Activated CD4-positive, alpha-beta T cell treated with anti-CD3 and anti-CD28 coated beads, Interleukin-2, amount 50 U/mL, for 24 hours (primary cell): ENCODE measurements around the gene RPS6KA6.

Experiments used
- DNase-seq, 2 donors: peaks; one replicate each; pipeline ENCODE4 v3.0.0-alpha.2; 2020; ENCODE audit warnings: low read depth in 1 of 2, low spot score in 1 of 2

RPS6KA6 gene

DNA sequence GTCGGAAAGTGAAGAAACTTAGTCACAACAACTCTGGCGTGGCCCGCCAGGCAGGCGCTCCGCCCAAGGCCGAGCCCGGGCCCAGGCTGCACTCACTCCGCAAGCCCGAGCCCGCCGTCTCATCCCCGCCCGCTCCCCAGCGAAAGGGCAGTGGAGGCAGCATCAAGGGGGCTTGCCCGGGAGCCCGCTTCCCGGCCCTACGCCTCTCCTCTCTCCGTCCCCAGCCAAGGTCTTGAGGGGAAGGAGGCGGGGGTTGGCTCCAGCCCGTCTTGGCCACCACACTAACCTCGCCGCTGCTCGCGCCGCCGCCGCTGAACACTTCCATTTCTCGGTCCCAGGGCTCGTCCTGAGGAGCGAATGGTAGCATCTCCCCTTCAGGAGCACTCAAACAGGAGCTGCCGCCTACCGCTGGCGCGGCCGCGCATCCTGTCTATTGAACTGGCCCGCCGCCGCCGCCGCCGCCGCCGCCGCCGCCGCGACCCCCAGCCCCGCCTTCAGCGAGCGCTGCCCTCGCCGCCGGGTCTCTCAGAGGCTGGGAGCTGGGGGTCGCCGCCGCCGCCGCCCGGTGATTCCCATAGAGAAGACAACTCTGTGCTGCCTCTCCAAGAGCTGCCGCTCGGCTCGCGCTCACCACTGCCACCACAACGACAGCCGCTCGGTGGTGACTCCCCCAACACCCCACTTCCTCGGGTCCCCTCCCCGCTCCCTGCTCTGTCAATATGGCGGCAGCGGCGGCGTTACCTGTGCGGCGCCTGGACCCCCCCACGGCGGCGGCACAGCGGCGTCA lies at the start of gene RPS6KA6:
Gene RPS6KA6 (minus strand): TSS at position 667 of the 787 bp plus-strand sequence. CDS start 300 bp downstream, at position 367.
- DNase-seq: no peak

- DNase-seq: no peak
Measured at GRCh38 chrX:84224741-84225140, 36.7 kb upstream of the RPS6KA6 start.

GRCh38 chrX:84223261-84223660 lies 35.3 kb upstream of the RPS6KA6 start:
- no peak for DNase-seq

DNA sequence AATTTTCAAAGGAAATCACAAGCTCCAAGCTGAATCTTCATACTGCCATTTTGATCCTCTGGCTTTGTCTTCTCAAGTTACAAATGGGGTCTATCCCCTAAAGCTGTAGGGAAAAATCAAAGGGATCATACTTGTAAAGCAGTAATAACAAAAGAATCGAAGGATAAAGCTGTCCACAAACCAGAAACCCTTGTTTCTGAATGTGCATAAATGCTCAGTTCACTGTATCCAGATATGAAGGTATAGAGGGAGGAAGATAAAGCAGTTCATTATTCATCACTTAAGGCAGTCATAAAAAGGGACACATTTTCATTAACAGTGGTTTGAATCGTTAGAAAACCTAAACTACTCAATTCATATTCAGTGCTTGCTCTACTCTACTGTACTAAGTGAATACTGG lies 33.2 kb upstream of the RPS6KA6 start:
- no peak for DNase-seq

- DNase-seq: no peak
Measured at GRCh38 chrX:84219551-84219950, 31.6 kb upstream of the RPS6KA6 start.

GRCh38 chrX:84218726-84219125 lies 30.7 kb upstream of the RPS6KA6 start:
- no peak for DNase-seq

DNA sequence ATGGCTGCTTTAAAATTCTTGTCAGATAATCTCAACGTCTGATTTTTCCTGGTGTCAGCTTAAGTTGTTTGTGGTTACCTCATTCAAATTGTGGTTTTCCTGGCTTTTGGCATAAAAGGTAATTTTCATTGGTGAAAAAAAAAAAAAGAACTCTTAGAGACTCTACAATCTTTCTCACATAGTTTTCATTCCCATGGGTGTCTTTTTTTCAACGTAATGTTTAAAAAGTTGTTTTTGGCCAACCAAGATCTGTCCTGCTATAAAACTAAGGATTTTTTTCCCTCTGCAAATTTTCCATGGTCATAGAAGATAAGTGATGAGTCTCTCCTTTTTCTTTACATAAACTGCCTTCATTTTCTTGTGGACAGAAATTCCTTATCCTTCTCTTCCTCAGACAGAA lies 28.9 kb upstream of the RPS6KA6 start:
- DNase-seq: no peak

DNA sequence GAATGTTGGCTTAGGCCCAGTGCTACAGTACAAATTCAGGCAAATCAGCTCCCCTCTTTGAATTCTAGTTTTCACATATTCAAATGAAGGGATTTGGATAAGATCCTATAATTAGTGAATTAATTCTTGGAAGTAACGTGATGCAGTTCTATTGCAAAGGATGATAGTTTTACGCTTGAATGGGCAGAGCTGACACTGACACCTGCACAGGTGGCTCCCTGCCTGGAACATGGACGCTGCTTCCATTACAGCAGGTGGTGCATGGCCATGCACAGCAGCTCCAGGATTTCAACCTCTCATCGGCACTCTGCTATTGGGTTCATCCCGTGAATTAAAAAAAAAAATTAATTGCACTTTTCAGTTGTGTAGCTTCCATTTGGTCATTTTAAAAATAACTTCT lies 28.4 kb upstream of the RPS6KA6 start:
- DNase-seq: no peak

- DNase-seq: no peak
Measured at GRCh38 chrX:84205276-84205675, 17.3 kb upstream of the RPS6KA6 start.

GRCh38 chrX:84199688-84200087 lies 11.7 kb upstream of the RPS6KA6 start:
- no peak for DNase-seq

DNA sequence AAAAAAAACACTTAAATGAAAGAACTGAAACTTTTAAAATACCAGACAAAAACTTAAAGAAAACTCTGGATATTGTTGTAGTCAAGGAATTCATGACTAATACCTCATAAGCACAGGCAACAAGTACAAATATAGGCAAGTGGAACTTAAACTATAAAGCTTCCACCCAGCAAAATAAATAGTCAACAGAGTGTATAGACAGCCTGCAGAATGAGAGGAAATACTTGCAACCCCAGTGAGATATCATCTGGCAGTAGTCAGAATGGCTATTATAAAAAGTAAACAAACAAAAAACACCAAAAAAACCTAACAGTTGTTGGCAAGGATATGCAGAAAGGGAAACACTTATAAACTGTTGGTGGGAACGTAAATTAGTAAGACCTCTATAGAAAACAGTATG lies 9.6 kb upstream of the RPS6KA6 start:
- DNase-seq: no peak

DNA sequence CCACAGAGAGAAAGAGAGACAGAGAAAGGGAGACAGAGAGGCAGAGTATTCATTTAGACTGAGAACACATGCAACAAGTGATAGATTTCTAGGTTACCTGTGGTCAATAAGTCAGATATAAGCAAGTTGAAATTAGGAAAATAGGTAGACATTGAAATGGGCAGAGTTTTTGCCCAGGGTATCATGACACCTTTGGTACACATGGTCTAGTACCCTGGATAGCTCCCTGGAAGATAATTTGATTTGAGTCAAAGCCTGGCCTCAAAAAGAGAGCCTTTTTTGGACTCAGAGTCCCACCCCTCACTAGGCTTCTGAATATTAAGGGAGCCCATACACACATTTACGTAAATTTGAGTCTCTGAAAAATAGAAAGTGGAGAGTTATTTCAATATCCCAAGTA lies 4.0 kb upstream of the RPS6KA6 start:
- no peak for DNase-seq

DNA sequence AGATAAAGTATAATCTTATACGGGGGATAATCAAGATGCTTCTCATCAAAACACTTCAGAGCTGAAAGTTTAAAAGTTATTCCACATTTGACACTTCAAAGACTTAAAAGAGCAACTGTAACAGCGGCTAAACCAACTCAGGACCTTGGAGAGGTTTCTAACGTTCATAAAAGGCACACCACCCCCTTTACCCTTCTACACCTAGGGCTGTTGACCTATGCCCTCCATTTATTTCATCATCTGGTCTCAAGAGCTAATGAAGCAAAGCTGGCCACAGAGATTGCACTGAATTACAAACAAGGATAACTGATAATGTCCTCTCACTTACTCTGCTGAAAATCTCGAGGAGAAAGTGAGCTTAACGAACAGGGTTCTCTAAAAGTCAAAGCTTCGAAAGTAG lies 1.1 kb upstream of the RPS6KA6 start:
- DNase-seq: no peak

- DNase-seq: no peak
Measured at GRCh38 chrX:84188320-84188834, 378 bp upstream of the RPS6KA6 start.

- DNase-seq: no peak
Measured at GRCh38 chrX:84186603-84187532, 1.1 kb downstream of the RPS6KA6 start.

DNA sequence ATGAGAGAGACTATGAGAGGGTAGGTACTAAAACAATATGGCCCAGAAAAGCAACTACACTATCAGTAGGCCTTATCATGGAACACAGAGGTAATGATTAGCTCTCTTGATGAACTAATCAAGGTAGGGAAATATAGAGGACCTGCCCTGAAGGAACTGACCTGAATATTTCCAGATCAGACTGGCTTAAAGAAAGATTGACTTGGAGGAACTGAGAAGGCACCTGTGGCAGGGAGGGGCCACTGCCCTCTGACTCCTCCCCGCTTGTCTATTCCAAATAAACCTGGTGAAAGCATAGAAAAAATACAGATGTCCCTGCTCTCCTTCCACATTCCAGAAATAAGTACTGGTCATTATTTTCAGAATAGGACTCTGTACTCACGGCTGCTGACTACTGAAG lies 5.5 kb downstream of the RPS6KA6 start:
- no peak for DNase-seq

DNA sequence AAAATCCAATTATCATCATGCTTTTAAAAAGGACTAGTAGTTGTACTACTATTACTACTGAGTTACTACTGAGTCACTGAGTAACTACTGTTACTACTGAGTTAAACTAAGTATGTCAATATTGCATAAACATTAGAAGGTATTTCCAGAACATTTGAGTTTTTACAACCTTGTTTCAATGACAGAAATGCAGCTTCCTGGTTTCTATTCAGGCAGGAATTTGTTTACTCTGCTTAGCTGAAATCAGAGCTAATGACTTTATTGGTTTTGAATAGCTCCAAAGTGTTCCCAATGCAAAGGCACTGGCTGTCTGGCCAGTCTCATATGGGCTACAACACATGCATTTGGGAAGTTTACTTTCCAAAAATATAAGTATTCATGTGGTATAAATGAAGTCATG lies 12.0 kb downstream of the RPS6KA6 start:
- DNase-seq: no peak

GRCh38 chrX:84175274-84175673 lies 12.7 kb downstream of the RPS6KA6 start:
- no peak for DNase-seq

- no peak for DNase-seq
Measured at GRCh38 chrX:84174348-84174747, 13.7 kb downstream of the RPS6KA6 start.

DNA sequence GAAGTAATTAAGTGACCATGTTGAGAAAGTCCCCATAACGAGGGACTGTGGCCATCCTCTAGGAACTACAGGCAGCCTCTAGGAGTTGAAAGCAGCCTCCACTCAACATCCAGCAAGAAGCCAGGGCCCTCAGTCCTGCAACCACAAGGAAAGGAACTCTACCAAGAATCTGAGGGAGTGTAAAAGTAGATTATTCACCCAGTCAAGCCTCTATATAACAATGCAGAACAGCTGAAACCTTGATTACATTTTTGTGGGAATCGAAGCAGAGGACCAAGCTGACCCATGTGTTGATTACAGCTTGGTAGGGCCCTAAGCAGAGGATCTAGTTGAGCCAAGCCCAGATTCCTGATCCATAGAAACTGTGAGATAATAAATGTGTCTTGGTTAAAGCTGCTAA lies 17.1 kb downstream of the RPS6KA6 start:
- DNase-seq: no peak

- no peak for DNase-seq
Measured at GRCh38 chrX:84168574-84168973, 19.4 kb downstream of the RPS6KA6 start.

DNA sequence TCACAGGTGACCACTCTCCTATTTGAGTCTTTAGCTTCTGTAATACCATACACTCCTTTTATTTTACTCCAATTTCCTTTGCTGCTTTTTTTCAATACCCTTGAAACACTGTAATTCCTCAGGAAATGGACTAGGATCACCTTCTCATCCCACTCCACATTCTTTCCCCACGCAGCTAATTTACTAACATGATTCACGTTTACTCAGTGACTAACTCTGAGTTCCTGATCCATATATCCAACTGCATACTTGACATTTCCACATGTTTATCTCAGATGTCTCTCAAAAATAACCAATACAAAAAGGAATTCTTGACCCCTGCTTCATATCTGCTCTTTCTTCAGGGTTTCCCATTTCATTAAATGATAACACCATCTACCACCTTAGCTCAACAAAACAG lies 19.9 kb downstream of the RPS6KA6 start:
- DNase-seq: no peak
